ENCODE data around the gene RAB29. TPM values are rescaled to one million over a fixed set of nuclear protein-coding genes. Genes with fewer than 3 reads are reported as not detected.

Gene RAB29
- total and polyA plus RNA-seq, 9 of the 15 experiments (the other 6 are each of a cell fraction or from before 2014, with no cell fraction given): 6.3 to 17.6 (median 8.0) TPM

DNA sequence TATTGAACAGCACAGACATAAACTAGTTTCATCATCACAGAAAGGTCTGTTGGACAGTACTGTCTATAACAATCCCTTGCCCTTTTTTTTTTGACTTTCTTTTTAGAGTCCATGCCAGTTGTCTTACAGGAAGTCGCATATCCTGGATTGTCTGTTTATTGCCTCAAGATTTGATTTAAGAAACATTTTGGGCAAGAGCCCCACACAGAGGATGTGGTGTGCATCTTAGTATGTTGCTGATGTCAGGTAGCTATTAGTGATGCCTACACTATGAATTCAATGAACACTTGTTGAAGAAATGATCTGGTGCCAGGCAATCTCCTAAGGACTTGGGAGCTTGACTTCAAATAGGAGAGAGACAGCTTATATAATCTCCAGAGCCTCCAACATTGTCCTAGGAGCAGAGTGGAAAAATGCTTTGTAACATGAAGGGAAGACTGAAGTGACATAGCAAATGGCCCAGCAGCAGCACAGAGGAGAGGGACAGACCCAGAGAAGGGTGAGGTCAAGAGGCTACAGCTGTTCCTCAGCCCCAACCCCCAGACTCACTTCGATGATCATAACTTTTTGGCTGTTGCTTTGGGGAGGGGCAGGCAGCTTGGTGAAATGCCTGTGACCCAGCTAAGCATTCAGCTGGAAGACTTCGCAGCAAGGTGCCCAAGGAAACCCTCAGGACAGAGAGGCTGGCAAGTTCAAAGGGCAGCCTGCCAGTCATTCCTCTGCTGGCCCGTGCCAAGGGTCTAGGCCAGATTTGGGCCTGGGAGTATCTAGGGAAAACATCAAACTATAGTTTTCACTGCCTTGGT lies 7.5 kb upstream of the RAB29 start:
- DNase-seq (ENCODE audit: extremely low read depth in 1 of 4, low spot score in 3 of 4) (no peak), ATAC-seq (no peak), FAIRE-seq (no peak)
- no peaks in the 10 kb centered on the region for H3K9me1 ChIP-seq (ENCODE audit: control insufficient read depth, insufficient read depth, low read length)
- no TSS peak for BruUV-seq (replicated peaks)
- no peak overlapping the region for H3K4me3 ChIP-seq
- no peaks in the 10 kb centered on the region for H3K79me2 ChIP-seq (ENCODE audit: control insufficient read depth, insufficient read depth, low read length)
- intact Hi-C loops (cut with micrococcal nuclease) (loop anchor here (10.0 kb wide), 1 partner anchor 188 kb away; no protein-coding TSS in a partner anchor), in situ Hi-C loops (cut with MboI) (no loop called here)
- H3K27me3 ChIP-seq (ENCODE audit: control insufficient read depth in 2 of 2, insufficient read depth in 2 of 2, low read length in 2 of 2): no peaks in the 10 kb centered on the region; a peak in 2 of 5 replicates
- no peaks in the 10 kb centered on the region for H4K20me1 ChIP-seq (replicated peaks; ENCODE audit: control insufficient read depth, insufficient read depth, low read length)
- H3K4me2 ChIP-seq (ENCODE audit: insufficient read depth, low read length): no peak overlapping the region
- H3K4me1 ChIP-seq (replicated peaks in 1 of 2; ENCODE audit: control insufficient read depth in 2 of 2, insufficient read depth in 2 of 2, low read length in 2 of 2): peaks cover 7 to 17% of the 10 kb centered on the region in 2 experiments; a peak in 4 of 5 replicates
- no peaks in the 10 kb centered on the region for H3K36me3 ChIP-seq (ENCODE audit: control insufficient read depth, insufficient read depth, low read length)
- no peak overlapping the region for H2AFZ ChIP-seq (ENCODE audit: low read depth, low read length)
- peak overlapping the region in 1 of 2 experiments; percentile 53; a peak in 1 of 4 replicates for H3K9ac ChIP-seq (ENCODE audit: insufficient read depth in 1 of 2, low read depth in 2 of 2, low read length in 2 of 2)
- POLR2A ChIA-PET: interaction anchor here (0.6 to 1.3 kb wide), 5 partner anchors 9 to 52 kb away, joined by 3 to 4 read pairs (median 3); no protein-coding TSS in a partner anchor
- no peak for TF ChIP-seq ZBTB34 (CRISPR knock-in tag; IDR thresholded peaks at IDR 0.05)
- no peak for TF ChIP-seq NCOA4 (IDR thresholded peaks at IDR 0.05; ENCODE audit: partially characterized antibody)
- no peaks in the 10 kb centered on the region for H3K9me3 ChIP-seq (replicated peaks; ENCODE audit: control insufficient read depth, insufficient read depth, low read depth, low read length)
- WGBS (ENCODE audit: insufficient coverage, low coverage, missing lambda C conversion rate): 10% methylated on average over 4 of the region's 4 CpGs
- CTCF ChIA-PET (ENCODE audit: low intra/inter-chr PET ratio): no interaction called here
- no peak overlapping the region for H3K27ac ChIP-seq (ENCODE audit: extremely low read depth, low read depth, low read length)

Data from K562 (cell line).